Glomerular endothelial cell (primary cell): ENCODE data around the gene WNT9A. TPM values are rescaled to one million over a fixed set of nuclear protein-coding genes. Genes with fewer than 3 reads are reported as not detected.
"Not testable (repeated sequence)": the region's sequence is repeated elsewhere in the genome, so short reads cannot be mapped to it uniquely, and the experiment has no call there.

Experiments
- DNase-seq: peaks from one replicate; pipeline ENCODE4 v3.0.0-alpha.2; 2011; ENCODE audit warnings: low read depth, low spot score; ENCODE audit errors: extremely low read depth
- total RNA-seq: library from RNA; depleted of rRNA; stranded (reverse); fragments of >200 nt; gene quantifications from 2 replicates; pipeline ENCODE4 v1.2.3, GENCODE V29; 2015

WNT9A gene
- total RNA-seq, 1 donor from 2014 or later: 3.7 TPM

GRCh38 chr1:227889047-227889862, 58.5 kb downstream of the WNT9A start:
- DNase-seq: no peak

DNA sequence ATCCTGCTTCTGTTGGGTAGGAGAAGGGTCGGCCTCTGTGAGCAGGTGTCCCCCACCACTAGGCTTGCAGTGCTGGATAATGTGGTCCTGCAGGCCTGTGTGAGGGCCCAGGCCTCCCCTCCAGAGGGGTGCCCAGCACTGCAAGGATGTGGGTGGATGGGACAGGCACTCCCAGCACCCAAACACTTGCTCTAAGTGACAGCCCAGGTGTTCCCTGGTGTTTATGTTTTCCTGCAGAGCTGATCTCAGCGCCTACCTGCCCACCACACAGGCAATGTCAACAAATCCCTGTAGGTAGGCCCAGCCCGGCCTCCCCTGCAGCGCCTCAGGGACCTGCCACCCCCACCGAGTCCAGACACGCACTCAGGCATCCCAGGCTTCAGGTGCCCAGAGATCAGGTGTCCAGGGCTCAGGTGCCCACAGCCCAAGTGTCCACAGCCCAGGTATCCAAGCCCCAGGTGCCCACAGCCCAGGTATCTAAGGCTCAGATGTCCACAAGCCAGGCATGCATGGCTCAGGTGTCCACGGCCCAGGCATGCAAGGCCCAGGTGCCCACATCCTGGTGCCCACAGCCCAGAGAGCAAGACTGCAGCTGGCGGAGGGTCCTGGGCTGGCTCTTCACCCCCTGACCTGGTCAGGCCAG, 59.2 kb downstream of the WNT9A start:
- no peak for DNase-seq

GRCh38 chr1:227887697-227888403, 59.9 kb downstream of the WNT9A start:
- DNase-seq: no peak

- no peak for DNase-seq
Observed at GRCh38 chr1:227886993-227887696, 60.6 kb downstream of the WNT9A start.

- no peak for DNase-seq
Observed at GRCh38 chr1:227886503-227886961, 61.2 kb downstream of the WNT9A start.

DNA sequence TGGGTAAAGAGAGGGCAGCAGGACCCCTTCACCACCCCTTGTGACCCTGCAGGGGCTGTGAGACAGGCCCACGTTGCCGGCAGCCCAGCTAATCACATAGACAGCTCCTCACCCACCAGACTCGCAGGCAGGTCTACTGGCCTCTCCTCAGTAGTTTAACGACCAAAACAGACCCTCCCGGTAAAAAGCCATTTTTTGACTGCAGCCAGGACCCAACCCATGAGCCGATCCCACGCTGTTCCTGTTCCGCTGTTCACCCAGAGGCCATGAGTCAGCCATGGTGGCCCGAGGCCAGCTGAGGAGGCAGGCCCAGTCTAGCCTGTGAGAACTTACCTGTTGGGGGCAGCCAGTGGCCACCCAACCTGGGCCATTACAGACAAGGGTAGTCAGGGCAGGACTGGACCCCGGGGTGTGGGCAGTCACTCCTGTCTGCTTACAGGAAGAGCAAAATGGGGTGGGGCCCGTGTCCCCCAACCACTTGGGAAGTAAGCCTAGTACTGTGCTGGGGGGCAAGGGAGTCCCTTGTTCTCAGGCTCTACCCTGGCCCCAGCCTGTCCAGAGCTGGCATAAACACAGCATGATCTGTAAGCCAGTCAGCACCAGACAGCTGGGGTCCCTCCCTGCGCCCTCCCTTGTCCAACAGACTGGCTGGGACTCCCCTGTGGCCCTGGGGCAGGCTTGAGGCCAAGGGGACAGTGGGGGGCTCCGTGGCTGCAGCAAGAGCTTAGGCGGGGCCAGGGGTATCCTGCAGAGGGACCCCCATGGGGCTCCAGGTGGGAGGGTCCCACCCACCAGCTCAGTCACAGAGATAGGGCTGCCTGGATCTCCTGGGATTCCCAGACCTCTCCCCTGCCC, 61.9 kb downstream of the WNT9A start:
- no peak for DNase-seq

DNA sequence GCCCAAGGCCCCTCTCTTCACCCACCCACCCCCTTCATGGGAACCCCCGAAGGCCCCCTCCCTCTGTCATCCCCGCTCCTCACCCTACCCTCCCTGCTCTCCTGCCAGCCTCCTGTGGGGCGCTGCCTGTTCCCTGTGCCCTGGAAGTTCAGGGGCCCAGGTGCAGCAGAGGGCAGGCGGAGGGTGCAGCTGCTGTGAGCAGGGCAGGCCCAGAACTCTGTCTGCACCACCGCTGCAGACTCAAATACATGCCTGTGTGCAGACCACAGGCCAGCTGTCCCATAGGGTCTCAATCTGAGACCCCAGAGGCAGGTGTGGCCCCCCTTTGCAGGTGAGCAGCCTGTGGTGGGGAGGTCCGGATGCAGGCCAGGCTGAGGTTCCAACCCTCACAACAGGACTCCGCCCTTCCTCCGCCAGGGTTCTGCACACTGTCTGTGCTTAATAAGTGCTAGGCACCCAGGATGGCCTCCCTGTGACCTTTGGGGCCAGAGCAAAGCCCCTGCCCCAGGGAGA, 62.5 kb downstream of the WNT9A start:
- no peak for DNase-seq

GRCh38 chr1:227884370-227885134, 63.2 kb downstream of the WNT9A start:
- DNase-seq: no peak

- DNase-seq: no peak
Observed at GRCh38 chr1:227883641-227884301, 64.0 kb downstream of the WNT9A start.

DNA sequence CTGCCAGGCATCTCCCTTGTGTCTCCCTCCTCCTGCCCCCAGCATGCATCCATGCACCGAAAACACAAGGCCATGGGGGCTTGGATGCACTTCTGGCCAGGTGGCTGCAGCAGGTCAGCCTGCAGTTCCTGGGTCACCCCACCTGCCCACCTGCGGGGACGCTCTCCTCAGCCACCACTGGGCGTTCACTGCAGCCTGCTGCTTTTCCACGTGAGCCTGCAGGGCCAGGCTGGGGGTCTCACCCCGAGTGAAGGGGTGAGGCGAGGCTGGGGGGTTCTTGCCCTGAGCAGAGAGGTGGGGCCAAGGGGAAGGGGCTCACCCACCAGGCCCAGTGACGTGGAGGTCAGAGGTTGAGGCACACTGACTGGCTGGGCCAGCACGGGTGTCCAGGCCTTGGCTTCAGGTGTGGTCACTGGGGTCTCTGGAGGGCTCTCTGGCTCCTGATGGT, 64.6 kb downstream of the WNT9A start:
- DNase-seq: no peak

- DNase-seq: no peak
Observed at GRCh38 chr1:227880342-227880924, 67.3 kb downstream of the WNT9A start.

DNA sequence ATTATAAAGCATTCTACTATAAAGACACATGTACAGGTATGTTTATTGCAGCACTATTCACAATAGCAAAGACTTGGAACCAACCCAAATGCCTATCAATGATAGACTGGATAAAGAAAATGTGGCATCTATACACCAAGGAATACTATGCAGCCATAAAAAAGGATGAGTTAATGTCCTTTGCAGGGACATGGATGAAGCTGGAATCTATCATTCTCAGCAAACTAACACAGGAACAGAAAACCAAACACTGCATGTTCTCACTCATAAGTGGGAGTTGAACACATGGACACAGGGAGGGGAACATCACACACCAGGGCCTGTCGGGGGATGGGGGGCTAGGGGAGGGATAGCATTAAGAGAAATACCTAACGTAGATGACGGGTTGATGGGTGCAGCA, 69.9 kb downstream of the WNT9A start:
- DNase-seq: not testable (repeated sequence)

DNA sequence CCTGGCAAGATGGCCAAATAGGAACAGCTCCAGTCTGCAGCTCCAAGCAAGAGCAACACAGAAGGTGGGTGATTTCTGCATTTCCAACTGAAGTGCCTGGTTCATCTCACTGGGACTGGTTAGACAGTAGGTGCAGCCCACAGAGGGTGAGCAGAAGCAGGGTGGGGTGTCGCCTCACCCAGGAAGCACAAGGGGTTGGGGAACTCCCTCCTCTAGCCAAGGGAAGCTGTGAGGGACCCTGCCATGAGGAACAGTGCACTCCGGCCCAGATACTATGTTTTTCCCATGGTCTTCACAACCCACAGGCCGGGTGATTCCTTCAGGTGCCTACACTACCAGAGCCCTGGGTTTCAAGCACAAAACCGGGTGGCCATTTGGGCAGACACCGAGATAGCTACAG, 75.8 kb downstream of the WNT9A start:
- DNase-seq: not testable (repeated sequence)

DNA sequence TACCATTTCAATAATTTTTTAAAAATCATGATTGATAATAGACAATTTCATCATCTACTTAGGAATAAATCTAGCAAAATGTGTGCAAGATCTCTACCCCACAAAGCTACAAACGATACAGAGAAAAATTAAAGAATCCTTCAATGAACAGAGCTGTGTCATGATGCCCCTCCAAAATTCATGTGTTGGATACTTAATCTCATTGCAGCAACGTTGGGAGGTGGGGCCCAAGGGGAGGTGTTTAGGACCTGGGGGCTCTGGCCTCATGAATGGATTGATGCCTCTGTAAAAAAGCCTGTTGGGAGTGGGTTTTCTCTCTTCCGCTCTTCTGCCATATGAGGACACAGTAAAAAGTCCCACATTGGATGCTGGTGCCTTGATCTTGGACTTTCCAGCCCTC, 77.4 kb downstream of the WNT9A start:
- DNase-seq: no peak

GRCh38 chr1:227869851-227870305, 77.9 kb downstream of the WNT9A start:
- DNase-seq: no peak

DNA sequence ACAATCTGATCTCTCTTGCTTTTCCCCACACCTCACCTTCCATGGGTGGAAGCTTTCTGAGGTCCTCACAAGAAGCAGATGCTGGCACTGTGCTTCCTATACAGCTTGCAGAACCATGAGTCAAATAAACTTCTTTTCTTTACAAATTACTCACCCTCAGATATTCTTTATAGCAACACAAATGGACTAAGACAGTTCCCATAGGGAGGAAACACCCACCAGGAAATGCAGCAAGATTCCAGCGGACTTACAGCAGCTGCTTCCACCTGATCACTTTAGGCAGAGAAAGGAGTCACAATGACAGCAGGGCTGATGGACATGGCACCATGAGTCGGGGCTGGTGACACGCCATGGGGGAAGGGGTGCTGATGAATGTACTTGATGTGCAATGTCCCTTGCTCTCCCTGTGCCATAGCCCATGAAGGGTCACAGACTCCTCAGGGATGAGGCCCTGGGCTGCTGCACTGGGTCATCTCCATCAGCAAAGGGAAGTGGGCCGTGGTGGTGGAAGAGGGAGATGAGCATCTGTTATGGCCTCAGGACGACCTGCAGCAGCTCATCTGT, 78.4 kb downstream of the WNT9A start:
- no peak for DNase-seq
